ENCODE results near the gene SMAD6. TPM values are rescaled to one million over a fixed set of nuclear protein-coding genes. Genes with fewer than 3 reads are reported as not detected.

SMAD6 gene
- total RNA-seq, 3 donors from 2014 or later: 0.05 to 0.25 (median 0.08) TPM

- no peaks in the 10 kb centered on the region for H3K36me3 Mint-ChIP-seq (ENCODE audit: insufficient read depth)
- H3K4me1 Mint-ChIP-seq (ENCODE audit: low read depth): peaks cover 14% of the 10 kb centered on the region
- ATAC-seq (no peak), DNase-seq (no peak)
- H3K4me3 Mint-ChIP-seq: no peak overlapping the region
- no peaks in the 10 kb centered on the region for H3K9me3 Mint-ChIP-seq
- peaks cover 23% of the 10 kb centered on the region for H3K27me3 Mint-ChIP-seq (ENCODE audit: low read depth)
Measured at GRCh38 chr15:66703540-66703941, 1.5 kb downstream of the SMAD6 start.

GRCh38 chr15:66704019-66704802, 2.2 kb downstream of the SMAD6 start:
- H3K9me3 Mint-ChIP-seq: no peaks in the 10 kb centered on the region
- H3K4me1 Mint-ChIP-seq (ENCODE audit: low read depth): peaks cover 14% of the 10 kb centered on the region
- no peaks in the 10 kb centered on the region for H3K36me3 Mint-ChIP-seq (ENCODE audit: insufficient read depth)
- peaks cover 23% of the 10 kb centered on the region for H3K27me3 Mint-ChIP-seq (ENCODE audit: low read depth)
- DNase-seq (no peak), ATAC-seq (no peak)
- peak overlapping the region; percentile 65 for H3K4me3 Mint-ChIP-seq

GRCh38 chr15:66704803-66705153, 2.7 kb downstream of the SMAD6 start:
- no peak for ATAC-seq
- DNase-seq: no peak
- H3K9me3 Mint-ChIP-seq: no peaks in the 10 kb centered on the region
- peaks cover 14% of the 10 kb centered on the region for H3K4me1 Mint-ChIP-seq (ENCODE audit: low read depth)
- peaks cover 23% of the 10 kb centered on the region for H3K27me3 Mint-ChIP-seq (ENCODE audit: low read depth)
- H3K36me3 Mint-ChIP-seq (ENCODE audit: insufficient read depth): no peaks in the 10 kb centered on the region
- H3K4me3 Mint-ChIP-seq: no peak overlapping the region

DNA sequence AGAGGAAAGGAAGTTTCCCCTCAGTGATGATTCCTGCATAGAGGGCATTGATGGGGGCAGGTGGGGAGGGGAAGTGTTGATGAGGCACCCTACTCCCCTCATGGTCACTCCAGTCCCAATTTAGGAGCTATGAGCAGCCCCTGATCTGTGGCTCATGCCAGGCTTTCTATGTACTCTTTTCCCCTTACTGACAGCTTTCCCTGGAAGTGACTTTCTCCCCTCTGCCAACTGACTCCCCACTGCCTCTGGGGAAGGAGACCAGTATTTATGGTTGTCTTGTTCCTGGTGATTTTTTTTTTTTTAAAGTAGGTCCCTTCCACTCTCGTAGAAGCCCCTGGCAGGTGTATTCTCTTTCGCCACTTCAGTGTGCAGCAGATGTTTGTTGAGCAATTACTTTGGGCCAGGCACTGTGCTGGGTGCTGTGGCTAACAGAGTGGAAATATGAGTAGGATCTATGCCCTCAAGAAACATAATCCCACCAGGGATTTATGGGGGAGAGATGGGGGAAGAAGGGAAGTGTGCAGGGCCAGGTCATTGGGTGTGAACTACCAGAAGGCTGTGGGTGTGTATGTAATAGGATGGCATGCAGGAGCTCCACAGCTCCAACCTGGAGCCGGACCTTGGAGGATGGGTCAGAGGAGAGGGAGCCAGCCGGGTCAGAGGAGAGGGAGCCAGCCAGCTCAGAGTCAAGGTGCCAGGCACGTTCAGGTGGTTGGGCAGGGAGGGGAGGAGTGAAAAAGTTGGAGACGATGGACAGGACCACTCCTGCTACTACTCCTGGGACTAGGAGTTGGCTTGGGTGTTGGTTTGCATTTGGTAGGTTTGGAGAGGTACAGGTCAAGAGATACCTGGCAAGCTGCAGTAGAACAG, 3.5 kb downstream of the SMAD6 start:
- no peak for DNase-seq
- ATAC-seq: no peak
- no peak overlapping the region for H3K4me3 Mint-ChIP-seq
- H3K9me3 Mint-ChIP-seq: no peaks in the 10 kb centered on the region
- H3K4me1 Mint-ChIP-seq (ENCODE audit: low read depth): peaks cover 10% of the 10 kb centered on the region
- peaks cover 23% of the 10 kb centered on the region for H3K27me3 Mint-ChIP-seq (ENCODE audit: low read depth)
- H3K36me3 Mint-ChIP-seq (ENCODE audit: insufficient read depth): no peaks in the 10 kb centered on the region

GRCh38 chr15:66706225-66706732, 4.2 kb downstream of the SMAD6 start:
- DNase-seq (no peak), ATAC-seq (no peak)
- peaks cover 7% of the 10 kb centered on the region for H3K4me1 Mint-ChIP-seq (ENCODE audit: low read depth)
- no peaks in the 10 kb centered on the region for H3K36me3 Mint-ChIP-seq (ENCODE audit: insufficient read depth)
- H3K27me3 Mint-ChIP-seq (ENCODE audit: low read depth): peaks cover 23% of the 10 kb centered on the region
- H3K9me3 Mint-ChIP-seq: no peaks in the 10 kb centered on the region
- H3K4me3 Mint-ChIP-seq: no peak overlapping the region

- H3K36me3 Mint-ChIP-seq (ENCODE audit: insufficient read depth): no peaks in the 10 kb centered on the region
- DNase-seq (no peak), ATAC-seq (no peak)
- H3K4me1 Mint-ChIP-seq (ENCODE audit: low read depth): peaks cover 7% of the 10 kb centered on the region
- no peak overlapping the region for H3K4me3 Mint-ChIP-seq
- H3K27me3 Mint-ChIP-seq (ENCODE audit: low read depth): peaks cover 23% of the 10 kb centered on the region
- no peaks in the 10 kb centered on the region for H3K9me3 Mint-ChIP-seq
Measured at GRCh38 chr15:66706840-66707239, 4.8 kb downstream of the SMAD6 start.

- ATAC-seq: no peak
- Mint-ChIP-seq H3K4me1 (ENCODE audit: low read depth) (peaks cover 4% of the 10 kb centered on the region), H3K4me3 (no peak overlapping the region), H3K36me3 (ENCODE audit: insufficient read depth) (no peaks in the 10 kb centered on the region), H3K27me3 (ENCODE audit: low read depth) (peaks cover 19% of the 10 kb centered on the region), H3K9me3 (no peaks in the 10 kb centered on the region)
- DNase-seq: no peak
Measured at GRCh38 chr15:66707310-66708082, 5.5 kb downstream of the SMAD6 start.

- Mint-ChIP-seq H3K27me3 (ENCODE audit: low read depth) (peaks cover 17% of the 10 kb centered on the region), H3K9me3 (no peaks in the 10 kb centered on the region), H3K4me1 (ENCODE audit: low read depth) (peaks cover 3% of the 10 kb centered on the region), H3K4me3 (no peak overlapping the region), H3K36me3 (ENCODE audit: insufficient read depth) (no peaks in the 10 kb centered on the region)
- ATAC-seq (no peak), DNase-seq (no peak)
Measured at GRCh38 chr15:66708389-66708788, 6.4 kb downstream of the SMAD6 start.

- no peak overlapping the region for H3K4me3 Mint-ChIP-seq
- H3K4me1 Mint-ChIP-seq (ENCODE audit: low read depth): no peaks in the 10 kb centered on the region
- no peak for DNase-seq
- no peaks in the 10 kb centered on the region for H3K9me3 Mint-ChIP-seq
- H3K27me3 Mint-ChIP-seq (ENCODE audit: low read depth): peaks cover 10% of the 10 kb centered on the region
- H3K36me3 Mint-ChIP-seq (ENCODE audit: insufficient read depth): no peaks in the 10 kb centered on the region
- no peak for ATAC-seq
Measured at GRCh38 chr15:66709884-66710283, 7.8 kb downstream of the SMAD6 start.

GRCh38 chr15:66711260-66711659, 9.2 kb downstream of the SMAD6 start:
- Mint-ChIP-seq H3K27me3 (ENCODE audit: low read depth) (no peaks in the 10 kb centered on the region), H3K4me3 (no peak overlapping the region), H3K4me1 (ENCODE audit: low read depth) (no peaks in the 10 kb centered on the region), H3K36me3 (ENCODE audit: insufficient read depth) (no peaks in the 10 kb centered on the region), H3K9me3 (no peaks in the 10 kb centered on the region)
- DNase-seq: no peak
- ATAC-seq: no peak

DNA sequence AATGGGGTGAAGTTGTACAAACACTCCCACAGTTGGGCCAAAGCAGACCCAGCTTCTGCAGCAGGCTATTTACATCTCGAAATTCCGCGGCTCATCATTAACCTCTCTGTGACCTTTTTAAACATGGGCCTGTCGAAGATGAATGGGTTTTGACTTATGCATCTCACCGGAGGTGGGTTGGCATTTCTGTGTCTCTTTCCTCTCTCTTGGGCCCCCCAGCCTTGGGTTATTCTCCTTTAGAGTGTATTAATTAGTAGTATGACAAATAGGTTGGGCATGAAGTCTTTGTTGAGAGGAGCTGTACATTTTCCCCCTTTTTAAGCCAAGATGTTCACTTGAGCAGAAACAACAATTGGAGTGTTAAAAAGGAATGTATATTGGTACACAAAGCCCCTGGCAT, 9.8 kb downstream of the SMAD6 start:
- H3K27me3 Mint-ChIP-seq (ENCODE audit: low read depth): peaks cover 2% of the 10 kb centered on the region
- DNase-seq (no peak), ATAC-seq (no peak)
- H3K36me3 Mint-ChIP-seq (ENCODE audit: insufficient read depth): no peaks in the 10 kb centered on the region
- no peaks in the 10 kb centered on the region for H3K9me3 Mint-ChIP-seq
- H3K4me1 Mint-ChIP-seq (ENCODE audit: low read depth): no peaks in the 10 kb centered on the region
- H3K4me3 Mint-ChIP-seq: no peak overlapping the region

DNA sequence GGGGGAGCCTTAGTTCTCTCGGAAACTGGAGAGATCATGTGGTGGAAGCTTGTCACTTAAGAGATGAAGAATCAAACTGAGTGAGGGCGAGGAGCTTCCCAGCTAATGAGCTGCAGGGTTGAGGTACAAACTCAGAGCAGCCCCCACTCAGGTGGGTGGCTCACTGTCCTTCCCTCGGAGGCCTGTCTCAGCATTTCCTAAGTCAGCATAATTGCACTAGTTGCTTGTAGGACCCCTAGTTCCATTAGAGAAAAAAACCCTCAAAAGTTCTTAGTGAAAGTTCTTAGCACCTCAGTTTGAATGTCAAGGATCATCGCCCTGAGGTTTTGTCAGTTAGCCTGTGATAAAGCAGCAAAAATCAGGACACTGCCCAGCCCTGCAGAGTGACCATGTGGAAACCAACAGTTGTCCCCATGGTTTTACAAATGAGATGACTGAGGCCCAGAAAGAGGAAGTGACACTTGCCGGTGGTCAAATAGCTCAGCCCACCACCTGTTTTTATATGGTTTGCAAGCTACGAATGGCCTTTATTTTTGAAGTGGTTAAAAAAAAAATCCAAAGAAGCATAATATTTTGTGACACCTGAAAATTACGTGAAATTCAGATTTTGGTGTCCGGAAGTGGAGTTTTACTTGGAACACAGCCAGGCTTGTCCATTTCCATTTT, 11.9 kb downstream of the SMAD6 start:
- Mint-ChIP-seq H3K36me3 (ENCODE audit: insufficient read depth) (no peaks in the 10 kb centered on the region), H3K9me3 (no peaks in the 10 kb centered on the region), H3K27me3 (ENCODE audit: low read depth) (peaks cover 2% of the 10 kb centered on the region), H3K4me3 (no peak overlapping the region), H3K4me1 (ENCODE audit: low read depth) (no peaks in the 10 kb centered on the region)
- no peak for DNase-seq
- no peak for ATAC-seq

DNA sequence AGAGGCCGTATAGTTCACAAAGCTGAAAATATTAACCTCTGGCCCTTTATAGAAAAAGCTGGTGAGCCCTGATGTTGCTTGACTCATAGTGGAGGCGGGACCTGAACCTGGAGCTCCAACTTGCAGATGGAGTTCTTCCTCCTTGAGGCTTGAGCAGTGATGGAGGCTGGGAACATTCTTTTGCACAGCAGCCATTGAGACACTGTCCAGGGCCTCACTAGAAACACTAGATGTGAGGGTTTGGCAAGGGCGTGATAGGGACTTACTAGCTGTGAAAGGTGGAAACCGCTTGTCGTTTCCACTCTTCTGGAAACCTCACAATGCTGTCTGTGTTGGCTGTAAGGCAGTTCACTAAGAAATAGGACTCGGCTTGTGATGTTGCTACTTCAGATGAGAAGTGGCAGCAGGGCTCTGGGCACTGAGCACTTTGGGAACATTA, 12.5 kb downstream of the SMAD6 start:
- ATAC-seq: no peak
- Mint-ChIP-seq H3K36me3 (ENCODE audit: insufficient read depth) (no peaks in the 10 kb centered on the region), H3K27me3 (ENCODE audit: low read depth) (peaks cover 2% of the 10 kb centered on the region), H3K4me3 (no peak overlapping the region), H3K4me1 (ENCODE audit: low read depth) (no peaks in the 10 kb centered on the region), H3K9me3 (no peaks in the 10 kb centered on the region)
- DNase-seq: no peak

DNA sequence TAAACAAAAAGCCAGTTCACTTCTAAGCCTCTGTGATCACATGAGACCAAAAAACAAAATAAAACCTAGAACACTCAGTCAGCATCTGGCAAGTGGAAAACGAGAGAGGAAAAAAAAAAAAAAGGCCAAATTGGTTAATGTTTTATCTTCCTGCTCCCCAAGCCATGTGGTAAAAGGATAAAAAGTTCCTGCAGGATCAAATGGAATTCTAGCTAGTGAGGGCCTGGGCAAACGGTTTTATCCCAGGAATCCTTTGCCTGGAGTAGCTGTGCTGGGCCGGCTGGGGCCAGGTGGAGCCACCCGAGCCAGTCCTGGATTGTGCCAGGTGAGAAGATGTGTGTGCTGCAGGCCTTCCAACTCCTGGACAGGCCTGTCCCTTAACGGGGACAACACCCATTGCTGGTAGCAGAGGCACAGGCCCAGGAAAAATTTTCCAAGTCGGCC, 13.2 kb downstream of the SMAD6 start:
- ATAC-seq: no peak
- Mint-ChIP-seq H3K4me1 (ENCODE audit: low read depth) (no peaks in the 10 kb centered on the region), H3K9me3 (no peaks in the 10 kb centered on the region), H3K27me3 (ENCODE audit: low read depth) (peaks cover 2% of the 10 kb centered on the region), H3K4me3 (no peak overlapping the region), H3K36me3 (ENCODE audit: insufficient read depth) (no peaks in the 10 kb centered on the region)
- no peak for DNase-seq

Measured in activated T-cell treated with anti-CD3 and anti-CD28 coated beads, Interleukin-2, amount 50 U/mL, for 4 hours (primary cell).